Endometrial microvascular endothelial cells (primary cell): Measurements from ENCODE around the gene AVL9. TPM values are rescaled to one million over a fixed set of nuclear protein-coding genes. Genes with fewer than 3 reads are reported as not detected.
"Not testable (repeated sequence)": the region's sequence is repeated elsewhere in the genome, so short reads cannot be mapped to it uniquely, and the experiment has no call there.

ENCODE experiments used
- in situ Hi-C: cut with HindIII; loops from 2 replicates; pipeline ENCODE4 v1.10.0; 2017; ENCODE audit warnings: low sequenced_read_pairs, low pct_unique_long_range_greater_than_20kb; ENCODE audit errors: inconsistent ontology term
- total RNA-seq: library from RNA; depleted of rRNA; stranded (reverse); fragments of >200 nt; gene quantifications from one replicate; pipeline ENCODE4 v1.2.3, GENCODE V29; 2015; ENCODE audit errors: inconsistent ontology term

The AVL9 gene
- total RNA-seq, result 20.7 TPM

- in situ Hi-C loops, result no loop called here
Measured at GRCh38 chr7:32495298-32496051, at the start of gene AVL9. AVL9 (plus strand) TSS chr7:32495489; CDS start chr7:32495710, 221 bp downstream.

DNA sequence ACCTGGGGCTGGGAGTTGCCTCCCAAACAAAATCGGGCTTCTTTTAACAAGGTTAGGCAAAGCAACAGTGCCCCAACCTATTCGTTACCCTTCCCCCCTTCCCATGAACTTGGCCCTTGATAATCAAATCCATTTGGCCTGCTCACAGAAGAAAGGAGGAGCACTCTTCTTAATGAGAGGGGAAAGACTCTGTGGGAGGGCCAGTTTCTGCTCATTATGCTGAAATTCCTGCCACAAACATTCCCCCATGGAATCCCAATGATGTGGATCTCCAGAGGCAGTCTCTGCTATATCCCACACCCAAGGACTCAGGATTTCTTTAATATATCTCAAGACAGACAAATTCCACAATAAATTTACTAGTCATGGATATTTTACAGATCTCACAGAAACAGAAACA lies 48.1 kb upstream of the AVL9 start:
- in situ Hi-C loops, result no loop called here

- in situ Hi-C loops, result no loop called here
Measured at GRCh38 chr7:32453341-32454011, 41.8 kb upstream of the AVL9 start.

GRCh38 chr7:32458025-32458424 lies 37.3 kb upstream of the AVL9 start:
- in situ Hi-C loops, result no loop called here

- in situ Hi-C loops, result no loop called here
Measured at GRCh38 chr7:32459788-32460187, 35.5 kb upstream of the AVL9 start.

DNA sequence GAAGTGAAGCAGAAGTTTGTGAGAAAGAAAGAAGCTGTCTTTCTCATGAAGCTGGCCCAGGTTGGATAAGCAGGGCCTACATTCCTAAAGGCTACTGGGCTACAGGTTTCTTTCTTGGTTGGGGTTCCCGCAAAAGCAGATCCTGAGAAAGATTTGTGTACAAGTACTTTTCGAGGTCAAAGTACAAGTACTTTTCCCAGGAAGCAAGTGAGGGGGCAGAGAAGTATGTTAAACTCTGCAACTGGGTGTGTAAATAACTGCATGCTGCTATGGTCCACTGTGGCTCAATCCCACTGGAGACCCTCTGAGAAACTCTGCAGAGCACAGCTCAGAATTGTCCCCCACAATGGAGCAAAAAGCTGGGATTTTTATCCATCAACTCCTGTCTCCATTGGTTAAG lies 33.8 kb upstream of the AVL9 start:
- in situ Hi-C loops, result no loop called here

GRCh38 chr7:32462451-32462850 lies 32.8 kb upstream of the AVL9 start:
- in situ Hi-C loops, result no loop called here

GRCh38 chr7:32462977-32463376 lies 32.3 kb upstream of the AVL9 start:
- in situ Hi-C loops, result no loop called here

DNA sequence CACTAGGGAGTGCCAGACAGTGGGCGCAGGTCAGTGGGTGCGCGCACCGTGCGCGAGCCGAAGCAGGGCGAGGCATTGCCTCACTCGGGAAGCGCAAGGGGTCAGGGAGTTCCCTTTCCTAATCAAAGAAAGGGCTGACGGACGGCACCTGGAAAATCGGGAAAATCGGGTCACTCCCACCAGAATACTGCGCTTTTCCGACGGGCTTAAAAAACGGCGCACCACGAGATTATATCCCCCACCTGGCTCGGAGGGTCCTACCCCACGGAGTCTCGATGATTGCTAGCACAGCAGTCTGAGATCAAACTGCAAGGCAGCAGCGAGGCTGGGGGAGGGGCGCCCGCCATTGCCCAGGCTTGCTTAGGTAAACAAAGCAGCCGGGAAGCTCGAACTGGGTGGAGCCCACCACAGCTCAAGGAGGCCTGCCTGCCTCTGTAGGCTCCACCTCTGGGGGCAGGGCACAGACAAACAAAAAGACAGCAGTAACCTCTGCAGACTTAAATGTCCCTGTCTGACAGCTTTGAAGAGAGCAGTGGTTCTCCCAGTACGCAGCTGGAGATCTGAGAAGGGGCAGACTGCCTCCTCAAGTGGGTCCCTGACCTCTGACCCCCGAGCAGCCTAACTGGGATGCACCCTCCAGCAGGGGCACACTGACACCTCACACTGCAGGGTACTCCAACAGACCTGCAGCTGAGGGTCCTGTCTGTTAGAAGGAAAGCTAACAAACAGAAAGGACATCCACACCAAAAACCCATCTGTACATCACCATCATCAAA lies 30.5 kb upstream of the AVL9 start:
- in situ Hi-C loops, result not testable (repeated sequence)

DNA sequence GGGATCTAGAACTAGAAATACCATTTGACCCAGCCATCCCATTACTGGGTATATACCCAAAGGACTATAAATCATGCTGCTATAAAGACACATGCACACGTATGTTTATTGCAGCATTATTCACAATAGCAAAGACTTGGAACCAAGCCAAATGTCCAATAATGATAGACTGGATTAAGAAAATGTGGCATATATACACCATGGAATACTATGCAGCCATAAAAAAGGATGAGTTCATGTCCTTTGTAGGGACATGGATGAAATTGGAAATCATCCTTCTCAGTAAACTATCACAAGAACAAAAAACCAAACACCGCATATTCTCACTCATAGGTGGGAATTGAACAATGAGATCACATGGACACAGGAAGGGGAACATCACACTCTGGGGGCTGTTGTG lies 25.3 kb upstream of the AVL9 start:
- in situ Hi-C loops, result not testable (repeated sequence)

DNA sequence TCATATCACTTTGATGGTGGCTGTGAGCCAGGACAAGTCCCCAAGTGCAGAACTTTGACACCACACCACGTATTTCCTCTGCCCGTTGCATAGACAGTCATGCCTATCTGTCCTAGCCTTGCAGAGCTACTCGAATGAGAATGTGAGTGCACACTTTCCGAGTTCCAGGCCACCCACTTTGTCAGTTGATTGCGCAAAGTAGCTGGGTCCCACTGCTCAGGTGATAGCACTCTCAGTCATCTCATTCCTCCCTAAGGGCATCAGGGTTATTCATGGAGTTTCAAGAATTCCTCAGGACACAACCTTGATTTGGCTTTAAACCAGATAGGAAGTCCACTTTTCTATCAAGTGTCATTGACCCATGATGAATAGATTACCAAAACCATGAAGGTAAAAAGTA lies 24.4 kb upstream of the AVL9 start:
- in situ Hi-C loops, result no loop called here

GRCh38 chr7:32472015-32472414 lies 23.3 kb upstream of the AVL9 start:
- in situ Hi-C loops, result no loop called here

DNA sequence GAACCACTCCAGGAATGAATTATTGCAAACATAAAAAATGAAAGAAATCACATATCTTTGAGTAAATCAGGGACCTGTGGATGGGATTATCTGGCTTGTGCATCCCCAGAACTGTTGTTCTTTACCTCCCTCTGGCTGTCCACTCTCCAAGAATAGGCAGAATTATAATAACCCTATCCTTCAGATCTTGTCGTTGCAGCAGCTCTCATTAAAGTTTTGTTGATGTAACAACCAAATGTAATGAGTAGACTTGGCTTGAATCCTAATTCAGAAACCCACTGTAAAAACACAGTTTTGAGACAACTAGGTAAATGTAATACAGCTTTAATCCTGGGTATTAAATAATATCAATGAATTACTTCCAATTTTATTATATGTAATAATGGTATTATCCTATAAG lies 21.3 kb upstream of the AVL9 start:
- in situ Hi-C loops, result no loop called here

GRCh38 chr7:32476816-32477648 lies 18.3 kb upstream of the AVL9 start:
- in situ Hi-C loops, result no loop called here

DNA sequence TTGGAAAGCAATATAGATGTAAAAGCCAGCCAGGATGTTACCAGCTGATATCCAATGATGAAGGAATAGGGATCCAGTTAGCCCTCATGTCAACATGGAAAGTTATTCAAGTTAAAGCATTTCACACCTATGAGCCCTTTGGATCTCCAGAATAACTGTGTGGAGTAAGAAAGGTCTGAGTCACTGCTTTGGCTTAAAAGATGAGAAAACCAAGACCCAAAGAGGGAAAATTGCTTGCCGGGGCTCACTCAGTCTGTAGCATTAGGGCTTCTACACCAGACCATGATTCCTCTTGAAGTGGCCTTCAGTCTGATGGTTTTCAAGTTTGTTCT lies 17.7 kb upstream of the AVL9 start:
- in situ Hi-C loops, result no loop called here

DNA sequence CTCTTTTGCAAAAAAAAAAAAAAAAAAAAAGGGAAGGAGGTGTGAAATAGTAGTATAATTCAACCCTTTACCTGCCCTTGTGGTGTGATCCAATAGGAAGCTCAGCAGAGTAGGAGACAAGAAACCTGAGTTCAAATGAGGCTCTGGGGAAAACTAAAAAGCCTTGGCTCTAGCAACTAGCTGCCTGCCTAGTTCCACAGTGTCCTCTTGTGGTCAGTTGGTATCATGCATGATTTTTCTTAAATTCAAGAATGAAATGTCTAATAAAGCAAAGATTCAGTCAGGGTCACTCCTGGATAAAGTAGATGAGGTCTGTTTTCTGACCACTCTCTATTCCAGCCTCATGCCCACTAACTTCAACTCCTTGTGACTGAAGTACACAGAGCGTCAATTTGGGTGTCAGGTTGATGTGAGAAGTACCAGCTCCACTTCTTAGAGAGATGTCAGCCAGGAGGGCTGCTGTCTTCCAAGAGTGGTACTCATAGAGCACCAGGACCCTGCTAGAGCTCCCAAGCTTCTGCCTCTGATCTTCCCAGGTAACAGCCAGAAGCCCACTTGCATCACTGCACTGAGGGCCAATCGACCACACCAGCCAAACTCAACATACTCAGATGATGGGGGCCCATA lies 15.6 kb upstream of the AVL9 start:
- in situ Hi-C loops, result no loop called here

- in situ Hi-C loops, result no loop called here
Measured at GRCh38 chr7:32481176-32481575, 14.1 kb upstream of the AVL9 start.

DNA sequence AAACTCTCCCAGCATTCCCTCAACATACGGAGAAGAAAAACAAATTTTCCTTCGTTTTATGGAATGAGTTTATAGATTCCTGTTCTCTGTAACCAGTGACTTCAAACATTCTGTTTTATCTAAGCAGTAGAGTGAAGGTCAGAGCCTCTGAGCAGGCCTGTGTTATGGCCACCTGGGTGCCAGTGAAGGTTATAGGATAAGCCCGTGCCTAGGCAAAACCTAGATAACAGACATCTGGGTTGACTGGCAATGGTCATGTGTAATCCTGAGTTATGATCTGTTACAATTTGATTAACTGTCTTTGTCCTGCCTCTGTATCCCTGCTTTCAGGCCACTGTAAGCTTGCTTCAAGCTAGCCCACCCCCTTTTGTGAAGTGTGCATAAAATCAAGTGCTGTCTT lies 13.4 kb upstream of the AVL9 start:
- in situ Hi-C loops, result no loop called here

DNA sequence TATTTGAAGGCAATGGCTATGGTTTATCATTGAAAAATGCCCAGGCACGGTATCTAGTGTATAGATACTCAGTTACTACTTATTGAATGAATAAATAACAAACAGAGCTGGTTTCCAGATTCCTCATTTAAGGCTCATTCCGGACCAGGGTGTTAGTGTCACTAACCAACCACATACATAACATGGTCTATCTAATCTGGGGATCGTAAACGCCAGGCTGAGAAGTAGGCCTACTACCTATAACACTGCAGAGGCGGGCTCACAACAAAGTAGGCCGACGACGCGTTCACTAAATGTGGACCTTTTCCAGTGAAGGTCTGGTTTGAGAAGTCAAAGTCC lies 5.5 kb upstream of the AVL9 start:
- in situ Hi-C loops, result no loop called here
